Hindlimb muscle (tissue), 1 donor: Measurements from ENCODE around the gene WASHC4. TPM values are rescaled to one million over a fixed set of nuclear protein-coding genes. Genes with fewer than 3 reads are reported as not detected.

ENCODE experiments used
- DNase-seq: peaks from one replicate; pipeline ENCODE4 v3.0.0-alpha.2; 2013
- polyA plus RNA-seq: library from polyadenylated mRNA; unstranded; fragments of 120-200 nt; gene quantifications from one replicate; pipeline ENCODE4 v1.2.1, GENCODE V29; 2013; ENCODE audit not compliant: insufficient read length

WASHC4 gene
- polyA plus RNA-seq, 1 donor: 30.8 TPM

- DNase-seq: no peak
Measured at GRCh38 chr12:105209091-105209490, 101.6 kb downstream of the WASHC4 start.

GRCh38 chr12:105212438-105212837 is 104.9 kb downstream of the WASHC4 start:
- no peak for DNase-seq

GRCh38 chr12:105214148-105214547 is 106.6 kb downstream of the WASHC4 start:
- no peak for DNase-seq

- DNase-seq: no peak
Measured at GRCh38 chr12:105214670-105215375, 107.3 kb downstream of the WASHC4 start.

- no peak for DNase-seq
Measured at GRCh38 chr12:105218434-105218833, 110.9 kb downstream of the WASHC4 start.

Other genes with a start within 250 kb of the WASHC4 start
- 2.1 TPM for gene SLC41A2, start 149.4 kb upstream of the WASHC4 start, polyA plus RNA-seq
- gene NOPCHAP1, start 121.4 kb upstream of the WASHC4 start, polyA plus RNA-seq: 12.2 TPM
- gene ALDH1L2, start 23.3 kb upstream of the WASHC4 start, polyA plus RNA-seq: 6.6 TPM
- gene APPL2, start 128.4 kb downstream of the WASHC4 start, polyA plus RNA-seq: 26.8 TPM
- gene C12orf75, start 223.0 kb downstream of the WASHC4 start, polyA plus RNA-seq: 9.1 TPM